Measurements from ENCODE around the gene NCAPG2. TPM values are rescaled to one million over a fixed set of nuclear protein-coding genes. Genes with fewer than 3 reads are reported as not detected.
A peak's percentile ranks its signal among the peaks of the same experiment; 100 is the strongest.

The NCAPG2 gene
- total RNA-seq, 1 experiment from 2014 or later = 99.5 TPM

DNA sequence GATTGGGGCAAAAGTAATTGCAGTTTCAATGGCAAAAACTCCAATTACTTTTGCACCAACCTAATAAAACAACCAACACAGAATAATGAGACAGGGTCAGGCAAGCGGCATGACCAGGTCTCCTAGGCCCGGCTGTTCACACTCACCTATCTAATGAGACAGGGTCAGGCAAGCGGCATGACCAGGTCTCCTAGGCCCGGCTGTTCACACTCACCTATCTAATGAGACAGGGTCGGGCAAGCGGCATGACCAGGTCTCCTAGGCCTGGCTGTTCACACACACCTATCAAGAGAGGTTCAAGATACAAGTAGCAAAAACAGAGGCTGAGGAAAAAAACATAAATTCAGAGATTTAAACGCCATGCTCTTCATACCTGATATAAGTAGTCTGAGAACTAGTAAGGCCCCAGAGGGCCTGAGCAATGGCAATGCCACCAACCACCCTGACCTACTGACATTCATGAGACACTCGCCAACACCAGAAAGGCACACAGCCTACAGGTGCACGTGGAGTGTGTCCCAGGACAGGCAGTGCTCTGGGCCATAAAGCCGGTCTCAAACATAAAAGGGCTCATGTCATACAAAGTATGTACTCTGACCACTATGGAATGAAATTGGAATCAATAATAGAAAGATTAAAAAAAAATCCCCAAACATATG lies 40.6 kb upstream of the NCAPG2 start:
- Histone ChIP-seq H3K4me1 (replicated peaks; ENCODE audit: insufficient read depth) (peaks cover 25% of the 10 kb centered on the region), H3K9me3 (ENCODE audit: insufficient read depth, low read depth) (no peaks in the 10 kb centered on the region), H2AFZ (no peak overlapping the region), H3K79me2 (ENCODE audit: low read depth) (no peaks in the 10 kb centered on the region), H3K4me2 (no peak overlapping the region), H3K27ac (no peak overlapping the region), H3K36me3 (ENCODE audit: low read depth) (peaks cover 54% of the 10 kb centered on the region), H3K9me2 (ENCODE audit: insufficient read depth) (no peaks in the 10 kb centered on the region), H4K20me1 (ENCODE audit: insufficient read depth) (0 out of 2 replicates have a peak, but pooled peaks cover 5% of the 10 kb centered on the region), H3F3A (ENCODE audit: insufficient read depth, low read depth) (peaks cover 26% of the 10 kb centered on the region), H3K27me3 (ENCODE audit: insufficient read depth, low read depth) (no peaks in the 10 kb centered on the region), H3K4me3 (no peak overlapping the region)
- intact Hi-C loops (cut with micrococcal nuclease; ENCODE audit: unreplicated experiment) = no loop called here
- TF ChIP-seq EZH2 (IDR thresholded peaks at IDR 0.05; ENCODE audit: low read depth) = no peak
- TF ChIP-seq CTCF (conservative IDR thresholded peaks at IDR 0.05) = no peak
- BruUV-seq (replicated peaks) = no TSS peak
- ChIA-PET POLR2A (ENCODE audit: unreplicated experiment) (no interaction called here), CTCF (no interaction called here)
- DNase-seq = no peak

DNA sequence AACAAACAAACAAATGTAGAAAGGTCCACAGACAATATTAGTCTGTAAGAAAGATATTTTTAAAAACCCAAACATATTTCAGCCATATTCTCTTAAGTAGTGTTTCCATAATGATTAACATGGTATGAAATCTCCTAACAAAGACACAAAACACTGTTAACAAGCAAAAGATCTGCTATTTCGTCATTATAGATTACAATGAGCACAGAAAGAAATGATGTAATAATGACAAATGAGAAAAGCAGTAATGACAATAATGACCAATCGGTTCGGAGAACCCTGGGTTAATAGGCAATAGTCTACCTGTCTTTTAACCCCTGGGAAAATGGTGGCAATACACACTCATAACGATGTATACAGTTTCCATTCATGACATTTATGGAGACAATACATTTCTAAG lies 39.5 kb upstream of the NCAPG2 start:
- H3K27me3 ChIP-seq (ENCODE audit: insufficient read depth, low read depth) = no peaks in the 10 kb centered on the region
- BruUV-seq (replicated peaks) = no TSS peak
- H3K4me2 ChIP-seq = no peak overlapping the region
- H3K9me2 ChIP-seq (ENCODE audit: insufficient read depth) = no peaks in the 10 kb centered on the region
- intact Hi-C loops (cut with micrococcal nuclease; ENCODE audit: unreplicated experiment) = no loop called here
- no peak overlapping the region for H2AFZ ChIP-seq
- H4K20me1 ChIP-seq (ENCODE audit: insufficient read depth) = 0 out of 2 replicates have a peak, but pooled peaks cover 5% of the 10 kb centered on the region
- H3F3A ChIP-seq (ENCODE audit: insufficient read depth, low read depth) = peaks cover 37% of the 10 kb centered on the region
- no peak for DNase-seq
- H3K27ac ChIP-seq = no peak overlapping the region
- peaks cover 51% of the 10 kb centered on the region for H3K36me3 ChIP-seq (ENCODE audit: low read depth)
- H3K79me2 ChIP-seq (ENCODE audit: low read depth) = no peaks in the 10 kb centered on the region; the same call in 1 of the 2 replicates
- no peak overlapping the region for H3K4me3 ChIP-seq
- TF ChIP-seq EZH2 (IDR thresholded peaks at IDR 0.05; ENCODE audit: low read depth) (no peak), CTCF (conservative IDR thresholded peaks at IDR 0.05) (no peak)
- peaks cover 36% of the 10 kb centered on the region for H3K4me1 ChIP-seq (replicated peaks; ENCODE audit: insufficient read depth)
- no peaks in the 10 kb centered on the region for H3K9me3 ChIP-seq (ENCODE audit: insufficient read depth, low read depth)
- CTCF ChIA-PET = no interaction called here
- POLR2A ChIA-PET (ENCODE audit: unreplicated experiment) = no interaction called here

- Histone ChIP-seq H3K79me2 (ENCODE audit: low read depth) (peaks cover 5% of the 10 kb centered on the region; the same call in 1 of the 2 replicates), H3K4me2 (no peak overlapping the region), H3K27me3 (ENCODE audit: insufficient read depth, low read depth) (no peaks in the 10 kb centered on the region), H3K4me1 (replicated peaks; ENCODE audit: insufficient read depth) (peaks cover 41% of the 10 kb centered on the region), H3K4me3 (no peak overlapping the region), H4K20me1 (ENCODE audit: insufficient read depth) (0 out of 2 replicates have a peak, but pooled peaks cover 5% of the 10 kb centered on the region), H3K27ac (peak overlapping the region; percentile 6; the same call in 1 of the 2 replicates), H2AFZ (no peak overlapping the region), H3K36me3 (ENCODE audit: low read depth) (peaks cover 55% of the 10 kb centered on the region), H3K9me2 (ENCODE audit: insufficient read depth) (no peaks in the 10 kb centered on the region), H3K9me3 (ENCODE audit: insufficient read depth, low read depth) (no peaks in the 10 kb centered on the region), H3F3A (ENCODE audit: insufficient read depth, low read depth) (peaks cover 43% of the 10 kb centered on the region)
- no peak for TF ChIP-seq CTCF (conservative IDR thresholded peaks at IDR 0.05)
- no peak for TF ChIP-seq EZH2 (IDR thresholded peaks at IDR 0.05; ENCODE audit: low read depth)
- intact Hi-C loops (cut with micrococcal nuclease; ENCODE audit: unreplicated experiment) = no loop called here
- CTCF ChIA-PET = interaction anchor here (0.6 kb wide), 1 partner anchor 31 kb away, joined by 3 read pairs; no protein-coding TSS in a partner anchor
- BruUV-seq (replicated peaks) = no TSS peak
- POLR2A ChIA-PET (ENCODE audit: unreplicated experiment) = no interaction called here
- no peak for DNase-seq
Measured at GRCh38 chr7:158743219-158743618, 38.6 kb upstream of the NCAPG2 start.
